Ovary (tissue), 3 donors: ENCODE data around the gene IQSEC2.

Experiments used
- CTCF ChIP-seq, 3 donors: fragments of 450-650 bp in 2 of 3; fragments of 200-600 bp in 1 of 3; IDR thresholded peaks; one replicate each; pipeline versions ENCODE4 v1.5.1 to v1.8.0; 2016 to 2022; ENCODE audit warnings: antibody characterized with exemption in 3 of 3, mild to moderate bottlenecking in 1 of 3
- POLR2A ChIP-seq: fragments of 450-650 bp; IDR thresholded peaks from one replicate; pipeline ENCODE4 v1.6.1; 2017; ENCODE audit warnings: antibody characterized with exemption, mild to moderate bottlenecking, moderate library complexity
- donor health status: DM: no; HTN: no; CAD: no.

DNA sequence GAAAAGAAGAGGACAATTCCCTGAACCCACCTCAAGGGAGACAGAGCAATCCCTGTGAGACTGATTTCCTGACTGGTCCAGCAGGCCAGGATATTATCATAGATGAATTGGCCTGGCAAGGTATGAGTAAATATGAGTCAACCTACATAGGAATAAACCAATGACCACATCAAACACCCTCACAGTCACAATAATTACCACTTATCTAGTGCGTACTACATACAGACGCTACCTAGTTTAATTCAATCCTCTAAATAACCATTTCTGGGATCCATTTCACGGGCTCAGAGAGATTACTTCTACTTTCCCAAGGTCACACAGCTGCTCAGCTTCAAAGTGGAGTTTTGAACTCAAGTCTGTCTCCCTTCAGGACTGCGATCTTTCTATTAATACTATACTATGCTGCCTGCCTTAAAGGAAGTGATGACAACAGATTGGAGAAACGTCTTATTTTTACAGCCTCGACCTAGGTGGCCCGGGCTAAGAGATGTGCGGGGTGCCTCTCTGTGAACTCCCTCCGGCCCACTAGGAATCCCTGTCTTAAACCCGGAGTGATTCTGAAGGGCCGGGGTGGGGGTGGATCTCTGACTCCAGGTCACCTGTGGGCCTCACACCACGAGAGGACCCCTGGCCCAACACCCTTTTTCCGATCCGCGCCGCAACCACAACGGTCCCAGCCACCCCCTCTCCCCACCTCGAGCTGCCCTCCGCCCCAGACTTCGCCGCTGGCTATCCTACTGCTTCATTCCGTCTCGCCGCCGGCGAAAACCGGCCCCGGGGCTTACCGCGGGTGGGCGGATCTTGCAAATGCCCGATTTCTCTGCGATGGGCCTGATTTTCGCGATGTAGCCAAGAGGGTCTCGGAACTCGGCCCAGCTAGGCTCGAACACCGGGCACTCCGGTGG is 57.2 kb downstream of the IQSEC2 start:
- TF ChIP-seq POLR2A (no peak), CTCF (IDR thresholded peaks at IDR 0.05) (no peak)
